Ishikawa (cell line): ENCODE data around the gene BMP7.

Experiments used
- CEBPB ChIP-seq: IDR thresholded peaks from 2 replicates; pipeline ENCODE4 v1.6.1; 2012
- FOXM1 ChIP-seq: IDR thresholded peaks from 2 replicates; pipeline ENCODE4 v1.6.1; 2012; ENCODE audit warnings: low read depth, borderline replicate concordance
- MAX ChIP-seq: IDR thresholded peaks from 2 replicates; pipeline ENCODE4 v1.6.1; 2012
- RAD21 ChIP-seq: IDR thresholded peaks from 2 replicates; pipeline ENCODE4 v1.6.1; 2012; ENCODE audit warnings: low read depth
- USF1 ChIP-seq: IDR thresholded peaks from 2 replicates; pipeline ENCODE4 v1.6.1; 2012
- YY1 ChIP-seq: IDR thresholded peaks from 2 replicates; pipeline ENCODE4 v1.6.1; 2012; ENCODE audit warnings: low read depth
- ZBTB7A ChIP-seq: IDR thresholded peaks from 2 replicates; pipeline ENCODE4 v1.6.1; 2012; ENCODE audit warnings: low read depth

GRCh38 chr20:57163041-57163440, 103.4 kb downstream of the BMP7 start:
- TF ChIP-seq ZBTB7A (no peak), MAX (no peak), YY1 (no peak), CEBPB (no peak), RAD21 (no peak), USF1 (no peak), FOXM1 (no peak)
